GM10266 (cell line): ENCODE data around the gene KDM2B.

Experiments used
- DNase-seq: peaks from one replicate; pipeline ENCODE4 v3.0.0; 2012; ENCODE audit errors: extremely low spot score
- CTCF ChIP-seq: IDR thresholded peaks from 2 replicates; pipeline ENCODE4 v1.5.1; 2012; ENCODE audit warnings: mild to moderate bottlenecking, low read depth; ENCODE audit not compliant: control insufficient read depth, insufficient read depth; ENCODE audit errors: missing control alignments

Gene KDM2B

DNA sequence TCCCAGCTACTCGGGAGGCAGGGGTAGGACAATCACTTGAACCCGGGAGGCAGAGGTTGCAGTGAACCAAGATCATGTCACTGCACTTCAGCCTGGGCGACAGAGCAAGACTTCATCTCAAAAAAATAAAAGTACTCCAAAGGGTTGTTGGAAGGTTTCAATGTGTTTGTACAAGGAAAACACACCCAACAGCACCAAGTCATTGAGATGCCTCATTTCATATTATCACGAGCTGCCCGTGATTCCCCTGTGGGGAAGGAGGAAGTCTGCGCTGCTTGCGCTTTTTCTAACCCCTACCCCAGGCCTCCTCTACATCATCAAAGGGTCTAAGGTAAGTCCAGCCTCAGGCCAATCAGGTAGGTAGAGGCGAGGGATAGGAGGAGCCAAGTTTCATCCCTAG lies 73.6 kb downstream of the KDM2B start:
- TF ChIP-seq CTCF: no peak
- DNase-seq: no peak

- no peak for DNase-seq
- TF ChIP-seq CTCF: no peak
Measured at GRCh38 chr12:121505513-121505912, 75.3 kb downstream of the KDM2B start.

GRCh38 chr12:121504505-121504904 lies 76.3 kb downstream of the KDM2B start:
- no peak for TF ChIP-seq CTCF
- no peak for DNase-seq

DNA sequence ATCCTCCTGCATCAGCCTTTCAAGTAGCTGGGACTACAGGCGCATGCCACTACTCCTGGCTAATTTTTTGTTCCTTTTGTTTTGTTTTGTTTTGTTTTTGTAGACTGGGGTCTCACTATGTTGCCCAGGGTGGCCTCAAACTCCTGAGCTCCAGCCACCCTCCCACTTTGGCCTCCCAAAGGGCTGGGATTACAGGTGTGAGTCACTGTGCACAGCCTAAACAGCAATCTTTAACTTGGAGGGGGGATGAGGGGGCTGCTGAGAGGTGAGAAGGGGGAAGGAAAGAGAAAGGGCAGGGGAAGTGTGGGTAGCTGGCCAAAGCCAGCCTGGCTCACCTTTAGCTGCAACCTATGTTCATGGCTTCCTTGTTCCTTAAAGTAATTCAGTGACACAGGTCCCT lies 77.4 kb downstream of the KDM2B start:
- TF ChIP-seq CTCF: no peak
- no peak for DNase-seq

DNA sequence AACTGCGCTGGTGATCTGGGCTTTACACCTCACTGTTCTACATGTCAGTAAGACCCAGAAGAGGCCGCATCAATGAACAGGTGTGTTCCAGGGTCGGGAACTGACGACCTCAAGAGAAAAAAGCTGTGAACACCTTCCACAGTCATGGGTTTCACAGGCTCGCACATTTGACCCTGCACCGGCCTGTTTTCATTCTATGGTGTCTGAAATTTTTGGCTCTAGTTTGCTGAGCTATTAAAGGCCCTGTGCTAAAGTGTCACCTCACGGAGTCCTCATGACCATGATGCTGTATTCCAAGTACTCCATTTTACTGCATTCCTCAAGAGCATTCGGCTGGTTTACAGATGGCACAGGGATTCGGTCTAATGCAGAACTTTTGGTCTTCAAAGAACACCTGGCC lies 78.9 kb downstream of the KDM2B start:
- no peak for DNase-seq
- no peak for TF ChIP-seq CTCF

GRCh38 chr12:121499929-121500793 lies 80.7 kb downstream of the KDM2B start:
- DNase-seq: peak; percentile 79
- TF ChIP-seq CTCF: peak; percentile 87

GRCh38 chr12:121495746-121496145 lies 85.1 kb downstream of the KDM2B start:
- DNase-seq: no peak
- no peak for TF ChIP-seq CTCF
